ENCODE data around the gene MTMR4.

GRCh38 chr17:58537266-58537665, 22.8 kb upstream of the MTMR4 start:
- TF ChIP-seq EZH2phosphoT487 (IDR thresholded peaks at IDR 0.05; ENCODE audit: unreplicated experiment) (no peak), CTCF (conservative IDR thresholded peaks at IDR 0.05; ENCODE audit: low read depth in 2 of 2) (no peak), EZH2 (IDR thresholded peaks at IDR 0.05; ENCODE audit: low read depth, unreplicated experiment) (no peak), ZNF462 (CRISPR knock-in tag; IDR thresholded peaks at IDR 0.05) (no peak)

Measured in GM23338 (cell line).